Activated CD4-positive, CD25-positive, alpha-beta regulatory T cell treated with anti-CD3 and anti-CD28 coated beads, Interleukin-2, amount 50 U/mL, for 16 hours (primary cell): ENCODE data around the gene ZDHHC14.

Experiments used
- DNase-seq: peaks from one replicate; pipeline ENCODE4 v3.0.0-alpha.2; 2020; ENCODE audit warnings: low read depth, low spot score

Gene ZDHHC14

GRCh38 chr6:157663261-157663660, 282.3 kb downstream of the ZDHHC14 start:
- no peak for DNase-seq

GRCh38 chr6:157665180-157665579, 284.2 kb downstream of the ZDHHC14 start:
- no peak for DNase-seq

GRCh38 chr6:157666729-157667128, 285.7 kb downstream of the ZDHHC14 start:
- DNase-seq = no peak

- peak; percentile 37 for DNase-seq
Measured at GRCh38 chr6:157667211-157668008, 286.4 kb downstream of the ZDHHC14 start.

GRCh38 chr6:157668009-157668401, 287.0 kb downstream of the ZDHHC14 start:
- DNase-seq = no peak

- DNase-seq = no peak
Measured at GRCh38 chr6:157668713-157669112, 287.7 kb downstream of the ZDHHC14 start.

- DNase-seq = no peak
Measured at GRCh38 chr6:157669323-157669722, 288.3 kb downstream of the ZDHHC14 start.

GRCh38 chr6:157669747-157670216, 288.8 kb downstream of the ZDHHC14 start:
- no peak for DNase-seq

GRCh38 chr6:157670466-157671186, 289.6 kb downstream of the ZDHHC14 start:
- DNase-seq = no peak

- no peak for DNase-seq
Measured at GRCh38 chr6:157672726-157673412, 291.9 kb downstream of the ZDHHC14 start.

GRCh38 chr6:157673596-157673995, 292.6 kb downstream of the ZDHHC14 start:
- no peak for DNase-seq

- DNase-seq = no peak
Measured at GRCh38 chr6:157674061-157674460, 293.1 kb downstream of the ZDHHC14 start.

GRCh38 chr6:157675831-157676230, 294.8 kb downstream of the ZDHHC14 start:
- DNase-seq = no peak

GRCh38 chr6:157676241-157676640, 295.3 kb downstream of the ZDHHC14 start:
- DNase-seq = no peak

- no peak for DNase-seq
Measured at GRCh38 chr6:157677235-157677634, 296.2 kb downstream of the ZDHHC14 start.

- DNase-seq = no peak
Measured at GRCh38 chr6:157679605-157680580, 298.9 kb downstream of the ZDHHC14 start.

GRCh38 chr6:157681041-157681650, 300.2 kb downstream of the ZDHHC14 start:
- no peak for DNase-seq

GRCh38 chr6:157682856-157683481, 302.0 kb downstream of the ZDHHC14 start:
- no peak for DNase-seq

GRCh38 chr6:157683707-157684106, 302.7 kb downstream of the ZDHHC14 start:
- no peak for DNase-seq

- DNase-seq = no peak
Measured at GRCh38 chr6:157684620-157685299, 303.8 kb downstream of the ZDHHC14 start.
